Stimulated activated CD4-positive, alpha-beta T cell treated with anti-CD3 and anti-CD28 coated beads, Interleukin-1b, Interleukin-23, amount 100 ng/mL, for 48 hours (primary cell): ENCODE measurements around the gene INSL6.
A peak's percentile ranks its signal among the peaks of the same experiment; 100 is the strongest.
"Not testable (repeated sequence)": the region's sequence is repeated elsewhere in the genome, so short reads cannot be mapped to it uniquely, and the experiment has no call there.

Experiments used
- DNase-seq: peaks from one replicate; pipeline ENCODE4 v3.0.0-alpha.2; 2020

The INSL6 gene

GRCh38 chr9:5185220-5185840, at the start of gene INSL6:
TSS of gene INSL6 (minus strand) at chr9:5185639. CDS start at chr9:5185602, 37 bp downstream.
- no peak for DNase-seq

GRCh38 chr9:5231212-5231611, 45.8 kb upstream of the INSL6 start, which contains the start of gene INSL4:
TSS of gene INSL4 (plus strand) at chr9:5231419. CDS start at chr9:5231524, 105 bp downstream.
- no peak for DNase-seq

- DNase-seq = no peak
These were observed 45.1 kb upstream of the INSL6 start for GRCh38 chr9:5230554-5230953.

- DNase-seq = no peak
These were observed 19.6 kb upstream of the INSL6 start for GRCh38 chr9:5205071-5205470.

GRCh38 chr9:5195463-5195862, 10.0 kb upstream of the INSL6 start:
- no peak for DNase-seq

- no peak for DNase-seq
These were observed 7.9 kb upstream of the INSL6 start for GRCh38 chr9:5193345-5193744.

- no peak for DNase-seq
These were observed 6.5 kb upstream of the INSL6 start for GRCh38 chr9:5191985-5192384.

- no peak for DNase-seq
These were observed 2.9 kb upstream of the INSL6 start for GRCh38 chr9:5188060-5188984.

GRCh38 chr9:5186416-5187169, 1.2 kb upstream of the INSL6 start:
- DNase-seq = peak; percentile 43

- no peak for DNase-seq
These were observed 663 bp downstream of the INSL6 start for GRCh38 chr9:5184776-5185175.

GRCh38 chr9:5180631-5181030, 4.8 kb downstream of the INSL6 start:
- DNase-seq = not testable (repeated sequence)

GRCh38 chr9:5178126-5178805, 7.2 kb downstream of the INSL6 start:
- DNase-seq = no peak

GRCh38 chr9:5146241-5146640, 39.2 kb downstream of the INSL6 start:
- no peak for DNase-seq

- DNase-seq = no peak
These were observed 41.2 kb downstream of the INSL6 start for GRCh38 chr9:5144217-5144616.

- no peak for DNase-seq
These were observed 45.3 kb downstream of the INSL6 start for GRCh38 chr9:5140151-5140550.

GRCh38 chr9:5122516-5122915, 62.9 kb downstream of the INSL6 start:
- DNase-seq = no peak

- DNase-seq = no peak
These were observed 63.3 kb downstream of the INSL6 start for GRCh38 chr9:5122116-5122515.

GRCh38 chr9:5113994-5114748, 71.3 kb downstream of the INSL6 start:
- DNase-seq = no peak
